Measurements from ENCODE around the gene NFYA. TPM values are rescaled to one million over a fixed set of nuclear protein-coding genes. Genes with fewer than 3 reads are reported as not detected.

Gene NFYA
- total RNA-seq, 1 experiment from 2014 or later, result 43.0 TPM

GRCh38 chr6:41054511-41054910, 18.3 kb upstream of the NFYA start:
- Histone ChIP-seq H4K8ac (replicated peaks; ENCODE audit: insufficient read length, low read depth, low read length) (no peak overlapping the region), H2AFZ (ENCODE audit: low read length) (no peak overlapping the region), H3K4me1 (ENCODE audit: insufficient read depth, low read length) (peaks cover 10% of the 10 kb centered on the region; the same call in 1 of the 2 replicates), H3K4ac (ENCODE audit: low read depth, low read length) (no peak overlapping the region), H3K56ac (ENCODE audit: insufficient read length, low read depth, low read length) (no peak overlapping the region), H4K5ac (ENCODE audit: insufficient read length, low read depth, low read length) (no peak overlapping the region), H2BK12ac (ENCODE audit: insufficient read length, low read depth, low read length) (no peak overlapping the region), H3K23me2 (ENCODE audit: insufficient read length, low read depth, low read length, poor library complexity, severe bottlenecking) (no peaks in the 10 kb centered on the region), H3T11ph (ENCODE audit: low read length) (no peak overlapping the region), H3K14ac (ENCODE audit: insufficient read depth, low read length) (no peak overlapping the region), H3K23ac (ENCODE audit: insufficient read length, low read depth, low read length) (no peak overlapping the region), H3K27ac (ENCODE audit: insufficient read length, low read depth, low read length) (no peak overlapping the region), H3K9ac (ENCODE audit: extremely low read depth, insufficient read length, low read length) (no peak overlapping the region), H2BK20ac (ENCODE audit: low read depth, low read length, poor library complexity, severe bottlenecking) (no peak overlapping the region), H2BK15ac (ENCODE audit: low read depth, low read length) (no peak overlapping the region), H3K9me3 (ENCODE audit: control insufficient read depth, low read depth, low read length) (no peaks in the 10 kb centered on the region), H4K91ac (ENCODE audit: insufficient read length, low read depth, low read length) (no peak overlapping the region), H2BK120ac (ENCODE audit: low read depth, low read length, poor library complexity, severe bottlenecking) (no peak overlapping the region), H3K79me2 (ENCODE audit: insufficient read depth, low read length) (no peaks in the 10 kb centered on the region), H4K20me1 (ENCODE audit: control insufficient read depth, insufficient read depth, insufficient read length) (no peaks in the 10 kb centered on the region), H3K18ac (ENCODE audit: insufficient read length, low read depth, low read length) (no peak overlapping the region), H2BK5ac (ENCODE audit: insufficient read length, low read length) (no peak overlapping the region), H2AK5ac (ENCODE audit: insufficient read length, low read length) (no peak overlapping the region), H3K4me2 (ENCODE audit: insufficient read depth, insufficient read length, low read length) (no peak overlapping the region), H3K79me1 (ENCODE audit: insufficient read depth, low read depth, low read length, poor library complexity, severe bottlenecking) (no peaks in the 10 kb centered on the region), H3K27me3 (ENCODE audit: insufficient read depth, low read length) (no peaks in the 10 kb centered on the region)
- Mint-ChIP-seq H3K4me1 (peaks cover 23 to 27% of the 10 kb centered on the region in 2 experiments), H3K9me3 (no peaks in the 10 kb centered on the region), H3K27ac (no peak overlapping the region), H3K4me3 (no peak overlapping the region), H3K36me3 (ENCODE audit: insufficient read depth in 1 of 3, low read depth in 3 of 3) (peaks cover 0 to 2% (median 0%) of the 10 kb centered on the region in 3 experiments; a peak in 1 of 7 replicates), H3K27me3 (ENCODE audit: low read depth) (no peaks in the 10 kb centered on the region)
- no CpG with 5 or more reads among the region's 3 CpGs for WGBS (ENCODE audit: extremely low coverage, insufficient read length, low lambda C conversion rate)
- TF ChIP-seq, protein P1, sequence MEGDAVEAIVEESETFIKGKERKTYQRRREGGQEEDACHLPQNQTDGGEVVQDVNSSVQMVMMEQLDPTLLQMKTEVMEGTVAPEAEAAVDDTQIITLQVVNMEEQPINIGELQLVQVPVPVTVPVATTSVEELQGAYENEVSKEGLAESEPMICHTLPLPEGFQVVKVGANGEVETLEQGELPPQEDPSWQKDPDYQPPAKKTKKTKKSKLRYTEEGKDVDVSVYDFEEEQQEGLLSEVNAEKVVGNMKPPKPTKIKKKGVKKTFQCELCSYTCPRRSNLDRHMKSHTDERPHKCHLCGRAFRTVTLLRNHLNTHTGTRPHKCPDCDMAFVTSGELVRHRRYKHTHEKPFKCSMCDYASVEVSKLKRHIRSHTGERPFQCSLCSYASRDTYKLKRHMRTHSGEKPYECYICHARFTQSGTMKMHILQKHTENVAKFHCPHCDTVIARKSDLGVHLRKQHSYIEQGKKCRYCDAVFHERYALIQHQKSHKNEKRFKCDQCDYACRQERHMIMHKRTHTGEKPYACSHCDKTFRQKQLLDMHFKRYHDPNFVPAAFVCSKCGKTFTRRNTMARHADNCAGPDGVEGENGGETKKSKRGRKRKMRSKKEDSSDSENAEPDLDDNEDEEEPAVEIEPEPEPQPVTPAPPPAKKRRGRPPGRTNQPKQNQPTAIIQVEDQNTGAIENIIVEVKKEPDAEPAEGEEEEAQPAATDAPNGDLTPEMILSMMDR (conservative IDR thresholded peaks at IDR 0.05), result no peak
- no peak for DNase-seq

Data from H9 (cell line).